HG03571 (cell line): ENCODE results near the gene C11orf98.
A peak's percentile ranks its signal among the peaks of the same experiment; 100 is the strongest.
"Not testable (repeated sequence)": the region's sequence is repeated elsewhere in the genome, so short reads cannot be mapped to it uniquely, and the experiment has no call there.

Experiments used
- ATAC-seq: cut with Tn5 transposase; IDR thresholded peaks from one replicate; pipeline ENCODE4 v1.9.1; 2021; ENCODE audit not compliant: unreplicated experiment

The C11orf98 gene

DNA sequence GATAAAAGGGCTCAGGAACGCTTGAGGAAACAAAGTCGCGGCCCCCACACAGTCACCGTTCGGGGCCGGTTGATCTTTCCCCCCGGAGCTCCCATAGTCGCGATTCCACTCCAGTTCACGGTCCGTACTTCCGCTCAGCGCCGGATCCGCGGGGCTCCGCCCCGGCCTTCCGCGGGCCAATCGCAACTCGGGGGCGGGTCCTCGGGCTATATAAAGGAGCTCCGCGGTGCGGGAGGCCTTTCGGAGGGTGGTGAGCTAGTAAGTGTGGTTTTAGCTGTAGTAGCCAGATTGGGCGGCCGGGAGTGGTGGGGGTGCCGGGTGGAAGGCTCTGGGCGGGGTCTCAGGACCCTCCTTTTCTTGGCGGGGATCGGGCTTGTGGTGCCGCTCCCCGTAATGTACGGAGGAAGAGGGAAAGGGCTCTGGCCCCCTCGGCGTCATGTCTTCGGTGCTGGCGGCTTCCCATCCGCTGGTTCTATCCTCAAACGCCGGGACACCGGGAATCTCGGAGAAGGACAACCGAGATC, at the start of gene C11orf98, which contains the start of gene CSKMT:
Gene C11orf98, minus strand, starts transcription at position 136 of the 524 bp plus-strand sequence. Its CDS starts 41 bp downstream, at position 95.
Gene CSKMT, plus strand, starts transcription at position 238 of the 524 bp plus-strand sequence. CDS start 568 bp downstream, outside the sequence.
- peak; percentile 83 for ATAC-seq

- ATAC-seq = no peak
Observed at GRCh38 chr11:62713343-62713742, 48.3 kb upstream of the C11orf98 start.

GRCh38 chr11:62712861-62713260, 47.9 kb upstream of the C11orf98 start:
- ATAC-seq = no peak

DNA sequence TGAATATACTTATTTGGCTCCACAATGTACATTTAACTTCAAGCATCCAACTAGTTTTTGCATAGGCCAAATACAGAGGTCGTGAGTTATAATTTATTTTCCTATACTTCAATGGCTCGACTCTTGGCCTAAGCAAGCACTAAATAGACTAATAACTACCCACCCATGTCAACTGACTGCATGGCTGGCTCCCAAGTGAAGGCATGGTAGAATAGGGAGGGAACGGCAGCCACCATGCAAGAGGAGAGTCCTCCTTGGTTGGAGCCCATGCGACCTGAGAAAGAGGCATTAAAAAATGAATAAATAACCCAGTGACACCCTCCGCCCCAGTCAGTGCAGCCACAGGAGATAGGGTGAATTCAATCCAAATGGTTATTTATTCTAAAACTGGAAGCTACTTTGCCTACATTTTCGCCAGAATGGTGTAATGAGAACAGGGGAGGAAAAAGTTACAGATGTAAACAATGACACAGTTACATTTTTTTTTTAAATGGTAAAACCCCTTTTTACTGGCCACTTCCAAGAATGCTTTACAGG, 47.3 kb upstream of the C11orf98 start:
- no peak for ATAC-seq

GRCh38 chr11:62710001-62710345, 45.0 kb upstream of the C11orf98 start:
- ATAC-seq = no peak

- ATAC-seq = peak; percentile 60
Observed at GRCh38 chr11:62709247-62710000, 44.4 kb upstream of the C11orf98 start.

DNA sequence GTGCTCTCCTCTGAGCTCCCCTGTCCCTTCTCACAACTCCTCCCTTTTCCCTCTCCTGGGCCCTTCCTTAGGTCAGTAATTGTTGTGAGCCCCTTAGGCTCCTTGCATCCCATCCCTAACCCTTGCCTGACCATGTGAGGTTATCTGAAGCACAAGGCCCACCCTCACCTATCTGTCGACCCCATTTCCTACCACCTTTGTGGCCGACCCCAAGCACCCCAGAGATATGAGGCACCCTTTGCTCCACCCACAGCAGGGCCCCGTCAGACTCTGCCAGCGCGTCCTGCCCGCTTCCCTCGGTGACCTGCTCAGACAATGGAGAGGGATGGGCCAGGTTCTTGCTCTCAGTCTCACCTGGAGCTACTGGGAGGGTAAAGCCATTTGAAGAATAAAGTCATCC, 43.8 kb upstream of the C11orf98 start:
- no peak for ATAC-seq

GRCh38 chr11:62708392-62708791, 43.4 kb upstream of the C11orf98 start:
- no peak for ATAC-seq

DNA sequence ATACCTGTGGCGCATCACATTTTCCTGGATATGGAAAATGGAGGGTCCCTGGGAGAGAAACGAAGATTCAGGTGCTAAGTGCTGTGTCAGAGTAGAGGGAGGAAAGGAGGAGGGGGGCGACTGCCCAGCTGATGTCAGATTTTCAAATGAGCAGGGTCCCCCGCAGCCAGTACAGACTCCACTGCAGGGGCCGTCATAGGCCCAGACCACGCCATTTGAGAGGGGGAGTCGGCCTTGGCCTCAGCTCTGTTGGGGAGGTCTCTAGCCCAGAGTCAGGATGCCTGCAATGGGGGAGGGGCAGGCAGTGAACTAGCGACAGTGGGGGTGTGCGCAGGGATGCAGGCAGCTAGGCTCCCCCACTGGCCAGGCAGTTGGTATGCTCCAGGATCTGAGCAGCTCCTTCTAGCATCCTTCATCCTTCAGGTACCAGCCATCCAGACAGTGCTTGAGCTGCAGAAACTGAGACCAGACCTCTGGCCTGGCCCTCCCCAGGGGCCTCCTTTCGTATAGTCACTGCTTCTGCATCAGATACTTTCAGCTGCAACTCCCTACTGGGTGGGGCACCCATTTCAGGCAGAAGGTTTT, 42.4 kb upstream of the C11orf98 start, which contains the start of the genes BSCL2 and GNG3:
Gene BSCL2, minus strand, starts transcription at position 148 of the 585 bp plus-strand sequence. CDS start 229 bp downstream, outside the sequence.
Gene GNG3, plus strand, starts transcription at position 400 of the 585 bp plus-strand sequence. CDS start 620 bp downstream, outside the sequence.
- no peak for ATAC-seq

DNA sequence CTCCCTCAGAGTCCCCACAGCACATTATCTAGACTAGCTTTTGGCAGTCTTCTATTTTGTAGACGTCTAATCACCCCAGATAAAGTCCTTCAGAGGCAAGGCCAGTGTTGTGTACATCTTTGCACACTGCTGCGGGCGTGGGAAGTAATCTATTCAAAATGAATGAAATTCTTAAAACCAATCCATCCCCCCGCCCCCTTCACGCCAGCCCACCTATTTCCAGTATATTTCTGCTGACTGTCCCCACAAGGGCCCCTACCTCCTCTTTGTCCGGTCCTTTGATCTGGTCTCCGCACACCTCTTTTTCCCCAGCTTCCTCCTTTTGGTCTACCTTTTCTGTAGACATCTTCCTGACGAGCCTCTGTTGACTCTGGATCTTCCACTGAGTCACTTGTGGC, 41.8 kb upstream of the C11orf98 start:
- no peak for ATAC-seq

- ATAC-seq = peak; percentile 53
Observed at GRCh38 chr11:62705880-62706849, 41.2 kb upstream of the C11orf98 start.

- no peak for ATAC-seq
Observed at GRCh38 chr11:62705413-62705812, 40.4 kb upstream of the C11orf98 start.

GRCh38 chr11:62703921-62704320, 38.9 kb upstream of the C11orf98 start:
- ATAC-seq = not testable (repeated sequence)

GRCh38 chr11:62702246-62702645, 37.2 kb upstream of the C11orf98 start:
- no peak for ATAC-seq

- no peak for ATAC-seq
Observed at GRCh38 chr11:62694455-62695167, 29.6 kb upstream of the C11orf98 start.

DNA sequence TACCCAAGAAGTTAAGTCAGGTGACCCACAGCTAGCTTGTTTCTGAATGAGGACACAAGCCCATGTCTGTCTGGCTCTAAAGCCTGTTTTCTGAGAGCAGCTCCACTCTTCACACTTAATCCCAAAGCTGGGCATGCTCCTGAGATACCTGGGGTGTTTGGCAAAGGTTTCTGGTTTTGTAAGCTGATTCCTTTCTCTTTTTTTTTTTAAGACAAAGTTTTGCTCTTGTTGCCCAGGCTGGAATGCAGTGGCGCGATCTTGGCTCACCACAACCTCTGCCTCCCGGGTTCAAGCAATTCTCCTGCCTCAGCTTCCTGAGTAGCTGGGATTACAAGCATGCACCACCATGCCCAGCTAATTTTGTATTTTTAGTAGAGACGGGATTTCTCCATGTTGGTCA, 28.6 kb upstream of the C11orf98 start:
- ATAC-seq = not testable (repeated sequence)

GRCh38 chr11:62689421-62690183, 24.6 kb upstream of the C11orf98 start, which contains the start of gene LRRN4CL:
Gene LRRN4CL, minus strand, starts transcription at chr11:62689530. Its CDS starts 1,022 bp downstream, at chr11:62688508.
- no peak for ATAC-seq

GRCh38 chr11:62688491-62688890, 23.5 kb upstream of the C11orf98 start:
- no peak for ATAC-seq
